Measurements from ENCODE around the gene RAB11FIP2.

GRCh38 chr10:117987244-117987909 is 59.4 kb downstream of the RAB11FIP2 start:
- TF ChIP-seq SIN3A (conservative IDR thresholded peaks at IDR 0.05 in 1 of 2, IDR thresholded peaks at IDR 0.05 in 1 of 2; ENCODE audit: low read depth in 1 of 2, low read length in 2 of 2) (no peak), CTCF (IDR thresholded peaks at IDR 0.05; ENCODE audit: control extremely low read depth in 1 of 3, insufficient read depth in 1 of 3, low read depth in 1 of 3, low read length in 3 of 3) (no peak), CEBPB (IDR thresholded peaks at IDR 0.05; ENCODE audit: low read depth, low read length) (no peak), EP300 (IDR thresholded peaks at IDR 0.05; ENCODE audit: borderline replicate concordance in 1 of 2, low read depth in 2 of 2, low read length in 2 of 2) (no peak), TAF7 (optimal IDR thresholded peaks at IDR 0.05; ENCODE audit: borderline replicate concordance, low read depth, low read length) (no peak), ZNF274 (IDR thresholded peaks at IDR 0.05; ENCODE audit: borderline replicate concordance, extremely low read depth, low read length) (no peak), POLR2AphosphoS5 (IDR thresholded peaks at IDR 0.05; ENCODE audit: low read depth, low read length) (no peak), TAF1 (IDR thresholded peaks at IDR 0.05; ENCODE audit: low read depth, low read length) (no peak), GABPA (IDR thresholded peaks at IDR 0.05; ENCODE audit: borderline replicate concordance, insufficient read depth, low read length) (no peak), PHF8 (conservative IDR thresholded peaks at IDR 0.05; ENCODE audit: low read depth, low read length) (no peak)
